HG03135 (cell line): ENCODE measurements around the gene DNAJC17.

Experiments
- ATAC-seq: cut with Tn5 transposase; IDR thresholded peaks from one replicate; pipeline ENCODE4 v1.9.1; 2021; ENCODE audit warnings: mild to moderate bottlenecking, moderate library complexity; ENCODE audit not compliant: unreplicated experiment

DNAJC17 gene

GRCh38 chr15:40831861-40832260 lies 24.6 kb upstream of the DNAJC17 start:
- ATAC-seq, result no peak

GRCh38 chr15:40830884-40831283 lies 23.6 kb upstream of the DNAJC17 start:
- ATAC-seq, result no peak

DNA sequence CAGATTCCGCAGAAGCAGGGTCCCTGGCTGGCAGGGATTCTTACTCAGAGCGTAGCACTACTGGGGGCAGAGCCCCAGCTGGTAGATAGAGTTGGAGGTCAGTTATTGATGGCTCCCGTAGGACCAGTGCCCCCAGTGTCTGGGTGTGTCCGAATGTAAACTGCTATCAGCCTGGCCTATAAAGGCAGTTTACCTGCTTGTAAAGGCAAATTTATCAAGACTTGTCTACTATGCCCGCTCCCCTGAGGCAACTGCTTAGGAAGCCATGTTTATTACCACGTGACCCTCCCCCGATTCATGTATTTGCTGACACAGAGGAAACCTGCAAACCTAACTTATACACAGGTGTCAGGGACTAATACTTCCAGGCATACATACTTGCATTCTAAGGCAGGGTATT lies 21.8 kb upstream of the DNAJC17 start:
- ATAC-seq, result no peak

GRCh38 chr15:40828447-40829036 lies 21.3 kb upstream of the DNAJC17 start, which contains the start of gene PPP1R14D:
PPP1R14D (minus strand) TSS chr15:40828708; CDS start chr15:40828641, 67 bp downstream.
- no peak for ATAC-seq

- no peak for ATAC-seq
These were observed 19.3 kb upstream of the DNAJC17 start for GRCh38 chr15:40826423-40827075.

DNA sequence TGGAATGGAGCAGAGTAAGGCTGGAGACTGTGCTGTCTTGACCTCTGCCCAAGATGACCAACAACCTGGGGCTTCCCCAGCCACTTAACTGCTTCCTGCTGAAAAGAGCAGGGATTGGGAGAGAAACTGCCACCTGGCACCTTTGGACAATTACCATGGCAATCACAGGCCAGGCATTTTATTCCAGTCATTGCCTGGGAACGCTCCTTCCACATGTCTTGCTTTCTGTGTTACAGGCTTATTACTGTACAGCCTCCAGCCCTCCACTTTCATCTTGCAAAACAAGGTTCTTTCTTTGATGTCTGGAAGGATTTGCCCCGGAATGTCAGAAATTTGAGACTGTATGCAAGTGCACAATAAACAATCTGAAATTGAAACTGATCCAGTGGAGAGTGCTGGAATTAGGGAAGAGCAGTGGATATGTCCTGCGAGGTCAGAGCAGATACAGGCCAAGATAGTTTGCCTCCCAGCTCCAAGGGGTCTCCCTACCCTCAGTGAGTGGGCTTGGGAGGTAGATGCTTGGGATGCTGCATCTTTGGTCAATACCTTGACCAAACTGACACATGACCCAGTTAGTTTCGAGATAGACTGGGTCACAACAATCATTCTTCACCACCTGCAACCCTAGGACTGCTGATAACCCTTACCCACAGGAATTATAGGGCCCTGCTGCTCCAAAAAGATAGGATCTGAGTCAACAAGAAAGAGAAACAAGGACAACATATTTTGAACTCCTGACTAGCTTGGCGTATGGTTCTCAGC lies 18.6 kb upstream of the DNAJC17 start:
- no peak for ATAC-seq

- ATAC-seq, result no peak
These were observed 16.5 kb upstream of the DNAJC17 start for GRCh38 chr15:40823572-40824343.

- no peak for ATAC-seq
These were observed 13.9 kb upstream of the DNAJC17 start for GRCh38 chr15:40821195-40821594.

DNA sequence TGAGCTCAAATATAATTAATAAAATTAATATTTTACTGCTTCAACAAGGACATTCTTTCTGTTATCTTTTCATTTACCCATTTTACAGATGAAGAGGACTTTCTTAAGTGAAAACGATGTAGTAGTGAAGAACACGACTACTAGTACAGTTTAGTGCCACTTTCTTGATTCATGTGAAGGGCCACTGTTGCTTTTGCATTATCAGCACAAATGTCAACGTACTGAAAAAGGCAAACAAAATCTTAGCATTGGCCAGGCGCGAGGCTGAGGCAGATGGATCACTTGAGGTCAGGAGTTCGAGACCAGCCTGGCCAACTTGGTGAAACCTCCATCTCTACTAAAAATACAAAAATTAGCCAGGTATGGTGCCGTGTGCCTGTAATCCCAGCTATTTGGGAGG lies 11.8 kb upstream of the DNAJC17 start:
- ATAC-seq, result no peak

GRCh38 chr15:40815042-40815698 lies 7.9 kb upstream of the DNAJC17 start:
- no peak for ATAC-seq

DNA sequence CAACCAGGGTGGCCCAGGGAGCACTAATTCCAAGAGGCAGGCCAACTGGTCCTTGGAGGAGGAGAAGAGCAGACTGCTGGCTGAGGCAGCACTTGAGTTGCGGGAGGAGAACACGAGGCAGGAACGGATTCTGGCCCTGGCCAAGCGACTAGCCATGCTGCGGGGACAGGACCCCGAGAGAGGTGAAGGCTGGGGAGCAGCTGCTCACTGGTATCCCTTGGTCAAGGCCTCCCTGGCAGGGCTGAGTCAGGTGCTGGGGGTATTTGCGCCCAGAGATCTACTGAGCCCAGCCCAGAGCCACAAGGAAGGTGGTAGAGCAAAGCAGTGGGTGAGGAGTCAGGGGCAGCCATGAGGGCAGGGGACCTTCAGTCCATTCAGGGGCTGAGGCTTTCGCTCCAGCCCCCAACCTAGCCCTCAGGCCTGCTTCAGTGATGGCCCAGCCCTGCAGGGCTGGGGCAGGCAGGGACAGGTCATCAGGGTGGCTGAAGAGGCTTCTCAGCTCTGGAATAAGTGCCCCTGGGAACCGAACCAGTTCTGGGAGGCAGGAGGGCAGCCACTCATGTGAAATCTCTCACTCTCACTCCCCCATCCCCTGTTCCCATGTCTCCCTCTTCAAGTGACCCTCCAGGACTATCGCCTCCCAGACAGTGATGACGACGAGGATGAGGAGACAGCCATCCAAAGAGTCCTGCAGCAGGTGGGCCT lies 5.6 kb upstream of the DNAJC17 start:
- ATAC-seq, result no peak

DNA sequence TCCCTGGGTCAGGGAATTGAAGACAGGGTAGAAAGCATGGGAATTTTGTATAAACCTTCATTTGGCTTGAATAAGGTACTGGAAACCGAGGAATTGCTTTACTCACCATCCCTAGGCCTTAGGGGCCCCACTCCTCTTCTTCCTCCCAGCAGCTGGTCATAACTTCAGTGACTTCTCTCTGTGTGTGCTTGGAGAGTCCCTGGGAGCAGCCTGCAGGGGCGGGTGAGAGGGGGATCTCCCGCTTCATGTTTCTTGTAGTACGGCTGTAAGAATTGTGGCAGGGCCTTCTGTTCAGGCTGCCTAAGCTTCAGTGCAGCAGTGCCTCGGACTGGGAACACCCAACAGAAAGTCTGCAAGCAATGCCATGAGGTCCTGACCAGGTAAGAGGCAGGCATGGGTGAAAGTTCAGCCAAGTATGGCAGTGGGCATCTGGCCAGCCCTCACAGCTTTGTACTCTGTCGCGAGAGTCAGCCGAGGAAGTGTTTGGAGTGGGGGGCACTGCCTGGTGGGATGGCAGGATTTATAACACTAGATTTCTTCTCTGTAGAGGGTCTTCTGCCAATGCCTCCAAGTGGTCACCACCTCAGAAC lies 1.7 kb upstream of the DNAJC17 start:
- no peak for ATAC-seq

GRCh38 chr15:40807888-40808461 lies 702 bp upstream of the DNAJC17 start:
- ATAC-seq, result no peak

GRCh38 chr15:40806672-40807027 lies 623 bp downstream of the DNAJC17 start:
- no peak for ATAC-seq

GRCh38 chr15:40803688-40804087 lies 3.6 kb downstream of the DNAJC17 start:
- no peak for ATAC-seq

DNA sequence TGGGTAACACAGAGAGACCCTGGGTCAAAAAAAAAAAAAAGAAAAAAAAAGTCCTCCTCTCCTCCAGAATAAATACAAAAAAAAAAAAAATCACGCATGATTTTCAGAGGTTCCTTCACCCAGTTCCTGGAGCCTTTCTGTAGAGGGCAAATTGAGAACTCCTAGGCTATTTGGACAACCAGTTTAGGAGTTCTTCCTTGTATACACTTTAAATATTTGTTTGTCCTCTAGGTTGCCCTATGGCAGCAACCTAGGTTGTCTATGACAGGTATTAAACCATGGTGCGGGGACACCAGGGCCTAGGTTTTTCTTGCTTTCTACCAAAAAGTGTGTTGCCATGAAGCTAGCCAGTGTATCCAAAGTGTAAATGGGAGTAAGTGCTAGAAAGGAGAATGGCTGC lies 4.2 kb downstream of the DNAJC17 start:
- no peak for ATAC-seq

DNA sequence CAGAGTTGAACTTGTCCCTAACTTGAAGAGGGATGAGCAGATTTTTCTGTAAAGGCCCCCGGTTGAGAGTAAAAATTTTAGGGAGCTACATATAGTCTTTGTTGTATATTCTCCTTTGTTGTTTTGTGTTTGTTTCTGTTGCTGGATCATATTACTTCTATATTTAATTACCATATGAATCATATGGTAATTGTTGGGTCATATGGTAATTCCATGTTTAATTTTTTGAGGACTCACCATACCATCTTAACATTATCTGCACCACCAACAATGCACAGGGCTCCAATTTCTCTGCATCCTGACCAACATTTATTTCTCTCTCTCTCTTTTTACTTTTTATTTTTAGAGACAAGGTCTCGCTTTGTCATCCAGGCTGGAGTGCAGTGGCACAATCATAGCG lies 7.8 kb downstream of the DNAJC17 start:
- ATAC-seq, result no peak

GRCh38 chr15:40796512-40796911 lies 10.8 kb downstream of the DNAJC17 start:
- ATAC-seq, result no peak

- ATAC-seq, result no peak
These were observed 11.2 kb downstream of the DNAJC17 start for GRCh38 chr15:40796041-40796440.
